GM12873 (cell line): ENCODE data around the gene ENDOU.

Experiments
- CTCF ChIP-seq: IDR thresholded peaks from 2 replicates; pipeline ENCODE4 v1.5.1; 2012; ENCODE audit warnings: low read depth, mild to moderate bottlenecking, moderate library complexity, low read length, control low read depth; ENCODE audit not compliant: insufficient read depth; ENCODE audit errors: missing control alignments

The ENDOU gene

GRCh38 chr12:47732504-47732903 lies 7.2 kb upstream of the ENDOU start:
- no peak for TF ChIP-seq CTCF

- TF ChIP-seq CTCF, result no peak
Measured at GRCh38 chr12:47731723-47732122, 6.4 kb upstream of the ENDOU start.

GRCh38 chr12:47730341-47730744 lies 5.1 kb upstream of the ENDOU start:
- TF ChIP-seq CTCF, result no peak

GRCh38 chr12:47729233-47729632 lies 3.9 kb upstream of the ENDOU start:
- no peak for TF ChIP-seq CTCF

- TF ChIP-seq CTCF, result no peak
Measured at GRCh38 chr12:47725893-47726292, 603 bp upstream of the ENDOU start.

GRCh38 chr12:47722941-47723631 lies 2.2 kb downstream of the ENDOU start:
- TF ChIP-seq CTCF, result no peak

- TF ChIP-seq CTCF, result no peak
Measured at GRCh38 chr12:47722136-47722834, 3.0 kb downstream of the ENDOU start.
